ENCODE data around the gene BOC. TPM values are rescaled to one million over a fixed set of nuclear protein-coding genes. Genes with fewer than 3 reads are reported as not detected.

Gene BOC
- total RNA-seq, 1 donor from 2014 or later, result 130 TPM

GRCh38 chr3:113277414-113277813 is 66.1 kb downstream of the BOC start:
- Mint-ChIP-seq H3K27me3 (ENCODE audit: low read depth) (no peaks in the 10 kb centered on the region), H3K4me1 (peaks cover 46% of the 10 kb centered on the region), H3K4me3 (no peak overlapping the region), H3K27ac (ENCODE audit: unreplicated experiment) (peak overlapping the region; percentile 73), H3K36me3 (ENCODE audit: low read depth) (peaks cover 22% of the 10 kb centered on the region), H3K9me3 (no peaks in the 10 kb centered on the region)
- no peak for DNase-seq (ENCODE audit: low read depth, low spot score)
- no peak for TF ChIP-seq CTCF (conservative IDR thresholded peaks at IDR 0.05)

GRCh38 chr3:113277941-113278598 is 66.7 kb downstream of the BOC start:
- Mint-ChIP-seq H3K9me3 (no peaks in the 10 kb centered on the region), H3K27me3 (ENCODE audit: low read depth) (no peaks in the 10 kb centered on the region), H3K36me3 (ENCODE audit: low read depth) (peaks cover 24% of the 10 kb centered on the region), H3K4me3 (peak overlapping the region; percentile 11), H3K4me1 (peaks cover 46% of the 10 kb centered on the region), H3K27ac (ENCODE audit: unreplicated experiment) (no peak overlapping the region)
- no peak for TF ChIP-seq CTCF (conservative IDR thresholded peaks at IDR 0.05)
- no peak for DNase-seq (ENCODE audit: low read depth, low spot score)

- H3K27me3 Mint-ChIP-seq (ENCODE audit: low read depth), result no peaks in the 10 kb centered on the region
- no peak for TF ChIP-seq CTCF (conservative IDR thresholded peaks at IDR 0.05)
- H3K4me1 Mint-ChIP-seq, result peaks cover 43% of the 10 kb centered on the region
- H3K36me3 Mint-ChIP-seq (ENCODE audit: low read depth), result peaks cover 25% of the 10 kb centered on the region
- no peak for DNase-seq (ENCODE audit: low read depth, low spot score)
- H3K9me3 Mint-ChIP-seq, result no peaks in the 10 kb centered on the region
- no peak overlapping the region for H3K27ac Mint-ChIP-seq (ENCODE audit: unreplicated experiment)
- H3K4me3 Mint-ChIP-seq, result no peak overlapping the region
Measured at GRCh38 chr3:113278599-113278955, 67.2 kb downstream of the BOC start.

- H3K27ac Mint-ChIP-seq (ENCODE audit: unreplicated experiment), result no peak overlapping the region
- H3K4me1 Mint-ChIP-seq, result peaks cover 36% of the 10 kb centered on the region
- DNase-seq (ENCODE audit: low read depth, low spot score), result no peak
- no peak overlapping the region for H3K4me3 Mint-ChIP-seq
- H3K9me3 Mint-ChIP-seq, result no peaks in the 10 kb centered on the region
- TF ChIP-seq CTCF (conservative IDR thresholded peaks at IDR 0.05), result no peak
- H3K27me3 Mint-ChIP-seq (ENCODE audit: low read depth), result no peaks in the 10 kb centered on the region
- peaks cover 27% of the 10 kb centered on the region for H3K36me3 Mint-ChIP-seq (ENCODE audit: low read depth)
Measured at GRCh38 chr3:113279686-113280085, 68.3 kb downstream of the BOC start.

- peaks cover 22% of the 10 kb centered on the region for H3K4me1 Mint-ChIP-seq
- no peak overlapping the region for H3K4me3 Mint-ChIP-seq
- no peaks in the 10 kb centered on the region for H3K27me3 Mint-ChIP-seq (ENCODE audit: low read depth)
- H3K27ac Mint-ChIP-seq (ENCODE audit: unreplicated experiment), result no peak overlapping the region
- no peak for DNase-seq (ENCODE audit: low read depth, low spot score)
- TF ChIP-seq CTCF (conservative IDR thresholded peaks at IDR 0.05), result no peak
- no peaks in the 10 kb centered on the region for H3K9me3 Mint-ChIP-seq
- H3K36me3 Mint-ChIP-seq (ENCODE audit: low read depth), result peaks cover 25% of the 10 kb centered on the region
Measured at GRCh38 chr3:113283306-113283705, 71.9 kb downstream of the BOC start.

All from neural crest cell (in vitro differentiated cells).